Stimulated activated CD8-positive, alpha-beta memory T cell treated with anti-CD3 and anti-CD28 coated beads, Interleukin-15, amount 100 ng/mL, for 1 hour (primary cell): Measurements from ENCODE around the gene TCF7L2.

ENCODE experiments used
- DNase-seq: peaks from one replicate; pipeline ENCODE4 v3.0.0-alpha.2; 2020; ENCODE audit warnings: low read depth

Gene TCF7L2

DNA sequence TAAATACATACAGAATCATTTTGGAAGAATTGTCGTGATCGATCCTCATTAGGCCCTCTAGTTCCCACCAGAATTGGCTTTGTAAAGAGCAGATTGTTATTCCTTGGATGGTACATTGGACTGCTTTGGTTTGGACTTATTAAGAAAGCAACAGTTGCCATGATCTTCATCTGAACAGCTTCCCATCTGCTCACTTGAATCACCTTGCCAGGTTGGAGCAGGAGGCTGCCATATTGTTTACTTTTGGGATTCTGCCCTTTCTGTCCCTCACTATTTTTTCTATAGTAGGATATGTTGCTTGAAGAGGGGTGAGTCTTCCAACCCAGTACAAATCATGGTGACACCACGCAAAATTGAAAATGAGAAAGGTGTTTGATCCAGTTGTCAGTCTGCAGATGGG, 199.6 kb downstream of the TCF7L2 start:
- DNase-seq, result no peak

DNA sequence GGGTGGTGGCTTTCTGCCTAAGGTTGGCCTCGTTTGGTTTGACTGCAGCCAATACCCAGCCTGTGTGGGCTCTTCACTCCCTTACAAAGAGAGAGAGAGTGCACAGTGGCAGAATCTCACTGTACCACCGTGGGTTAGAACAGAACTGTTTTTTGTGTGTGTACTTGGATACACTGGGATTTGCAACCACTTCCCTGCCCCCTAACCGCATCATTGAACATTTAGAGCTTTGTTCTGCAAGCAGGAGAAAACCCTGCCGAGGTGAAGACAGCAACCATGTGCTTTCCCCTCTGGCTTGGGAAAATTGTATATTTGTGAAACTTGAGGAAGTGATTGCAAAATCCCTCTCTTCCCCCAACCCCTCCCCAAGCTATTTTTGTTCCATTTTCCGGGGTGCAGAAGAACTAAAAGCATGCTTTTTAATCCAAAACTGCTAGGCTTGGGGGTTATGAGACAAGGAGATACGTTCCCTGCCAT, 201.2 kb downstream of the TCF7L2 start:
- no peak for DNase-seq

DNA sequence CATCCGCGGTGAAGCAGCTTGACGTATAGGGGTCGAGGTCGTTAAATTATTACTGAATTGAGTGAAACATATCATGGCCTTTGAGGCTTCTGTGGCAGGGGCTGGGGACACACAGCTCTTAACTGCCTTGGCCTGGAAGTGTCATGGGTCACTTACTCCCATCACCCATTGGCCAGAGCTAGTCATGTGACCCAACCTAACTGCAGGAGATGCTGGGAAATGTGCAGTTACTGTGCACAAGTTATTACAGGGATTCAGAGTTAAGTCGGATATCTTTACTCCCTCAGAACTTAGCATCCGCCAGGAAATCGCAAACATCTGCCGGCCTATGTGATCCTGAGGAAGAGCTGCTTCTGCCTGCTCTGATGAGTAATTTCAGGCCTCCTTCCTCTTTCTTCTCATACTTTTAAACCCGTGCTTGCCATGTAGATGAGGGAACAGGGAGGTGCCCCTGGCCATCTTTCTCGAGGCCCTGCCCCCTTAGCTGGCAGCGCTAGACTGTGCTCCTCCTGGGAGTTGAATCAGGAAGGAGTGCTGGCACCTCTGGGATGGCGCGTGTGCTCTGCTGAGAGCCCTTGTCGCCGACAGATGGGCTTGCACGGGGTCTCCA, 203.6 kb downstream of the TCF7L2 start:
- DNase-seq, result no peak

DNA sequence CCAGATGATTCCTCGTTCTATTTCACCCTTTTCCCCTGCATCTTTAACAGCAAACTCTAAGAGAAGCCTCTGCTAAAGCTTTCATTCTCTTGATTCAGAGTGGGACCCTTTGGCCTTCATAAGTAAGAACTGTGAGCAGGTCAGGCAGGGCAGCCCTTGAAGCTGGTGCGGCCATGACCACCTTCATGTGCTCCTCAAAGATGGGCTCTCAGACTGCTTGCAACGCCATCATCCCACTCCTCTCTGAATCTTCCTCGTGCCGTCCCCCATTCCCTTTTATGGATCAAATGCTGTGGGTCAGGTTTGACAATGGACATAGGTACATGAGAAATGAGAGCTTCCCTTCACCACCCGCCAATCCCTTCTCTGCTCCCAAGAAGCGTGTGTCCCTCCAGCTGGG, 207.4 kb downstream of the TCF7L2 start:
- DNase-seq, result no peak

DNA sequence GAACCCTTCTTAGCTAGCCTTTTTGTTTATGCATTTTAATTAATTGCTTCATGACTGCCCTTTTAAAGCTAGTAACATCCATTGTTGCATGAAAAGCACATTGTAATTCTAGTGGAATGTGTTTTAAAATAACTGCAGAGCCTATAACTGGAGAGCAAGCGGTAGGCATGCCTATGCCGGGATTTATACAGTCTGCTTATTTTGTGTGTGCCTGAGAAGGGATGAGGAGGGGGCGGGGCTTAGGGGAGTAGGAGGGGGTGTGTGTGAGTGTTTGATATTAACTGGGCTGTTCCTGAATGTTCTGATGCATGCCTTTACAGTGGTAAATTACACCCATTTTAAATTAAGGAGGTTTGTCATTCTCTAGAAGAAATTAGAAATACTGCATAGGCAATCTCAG, 208.1 kb downstream of the TCF7L2 start:
- no peak for DNase-seq

DNA sequence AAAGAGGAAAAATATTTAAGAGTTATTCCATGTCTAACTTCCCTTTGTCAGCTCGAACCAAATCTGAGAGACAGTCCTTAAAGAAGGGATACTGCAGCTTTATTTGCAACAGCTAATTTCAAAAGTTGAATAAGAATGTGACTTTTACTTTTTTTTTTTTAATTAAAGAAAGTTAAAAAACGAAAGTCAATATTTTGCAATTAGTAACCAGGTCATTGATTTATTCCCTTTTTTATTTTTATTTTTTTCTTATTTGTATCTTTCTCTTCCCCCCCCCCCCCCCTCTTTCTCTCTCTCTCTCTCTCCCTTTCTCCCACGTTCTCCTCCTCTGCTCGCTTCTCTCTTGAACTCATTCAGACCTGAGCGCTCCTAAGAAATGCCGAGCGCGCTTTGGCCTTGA, 209.5 kb downstream of the TCF7L2 start:
- no peak for DNase-seq

DNA sequence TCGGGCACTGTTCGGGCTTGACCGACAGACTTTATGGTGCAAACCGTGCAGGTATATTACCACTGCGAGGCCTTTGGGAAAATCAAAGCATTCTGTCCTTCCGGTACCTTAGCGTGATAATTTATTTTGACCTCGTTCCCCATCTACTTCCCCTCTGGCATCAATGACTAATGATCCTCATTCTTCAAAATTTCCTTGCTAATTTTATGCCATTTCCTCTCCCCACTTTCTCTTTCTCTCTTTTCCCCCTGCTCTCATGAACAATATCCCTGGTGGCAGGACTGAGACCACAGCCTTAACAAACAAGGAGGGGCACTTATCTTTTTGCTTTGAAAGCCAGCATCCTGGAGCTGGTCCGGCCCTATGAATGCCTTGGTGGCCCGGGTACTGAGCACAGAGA, 210.6 kb downstream of the TCF7L2 start:
- no peak for DNase-seq

DNA sequence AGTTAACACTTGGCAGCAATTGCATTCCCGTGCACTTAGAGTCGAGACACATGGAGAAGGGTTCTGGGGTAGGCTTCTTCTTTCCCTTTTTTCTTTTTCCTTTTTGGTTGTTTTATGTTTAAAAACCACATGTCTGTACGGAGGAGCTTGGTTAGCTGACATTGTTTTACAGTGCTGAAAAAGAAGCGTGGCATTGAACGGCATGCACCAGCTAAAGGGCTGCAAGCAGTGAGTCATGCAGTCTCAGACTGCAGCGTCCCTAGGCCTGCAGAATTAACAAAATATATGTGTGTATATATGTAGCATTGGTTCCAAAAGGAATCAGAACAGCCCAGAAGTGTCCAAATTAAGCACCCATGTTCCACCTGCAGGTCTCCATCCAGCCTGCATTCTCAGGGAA, 211.0 kb downstream of the TCF7L2 start:
- no peak for DNase-seq

DNA sequence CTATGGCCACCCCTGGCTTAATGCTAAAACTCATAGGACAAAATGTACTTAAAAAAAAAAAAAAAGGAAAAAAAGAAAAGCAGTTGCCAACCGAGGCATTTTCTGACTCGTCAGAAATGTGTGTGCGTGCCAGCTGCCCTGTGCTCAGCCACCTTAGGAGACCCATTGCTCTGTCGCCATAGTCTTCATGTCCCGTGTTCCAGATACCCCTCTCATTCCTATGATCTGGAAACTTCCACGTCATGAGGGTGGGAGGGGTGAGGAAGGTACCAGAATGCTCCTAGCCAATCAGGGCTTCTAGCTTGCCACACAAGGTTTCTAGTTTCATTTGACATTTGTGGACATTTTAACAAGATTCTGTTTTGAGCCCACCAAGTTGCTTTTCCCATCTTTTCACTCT, 212.9 kb downstream of the TCF7L2 start:
- no peak for DNase-seq

DNA sequence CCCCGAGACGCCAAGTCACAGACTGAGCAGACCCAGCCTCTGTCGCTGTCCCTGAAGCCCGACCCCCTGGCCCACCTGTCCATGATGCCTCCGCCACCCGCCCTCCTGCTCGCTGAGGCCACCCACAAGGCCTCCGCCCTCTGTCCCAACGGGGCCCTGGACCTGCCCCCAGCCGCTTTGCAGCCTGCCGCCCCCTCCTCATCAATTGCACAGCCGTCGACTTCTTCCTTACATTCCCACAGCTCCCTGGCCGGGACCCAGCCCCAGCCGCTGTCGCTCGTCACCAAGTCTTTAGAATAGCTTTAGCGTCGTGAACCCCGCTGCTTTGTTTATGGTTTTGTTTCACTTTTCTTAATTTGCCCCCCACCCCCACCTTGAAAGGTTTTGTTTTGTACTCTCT, 215.6 kb downstream of the TCF7L2 start:
- DNase-seq, result no peak

DNA sequence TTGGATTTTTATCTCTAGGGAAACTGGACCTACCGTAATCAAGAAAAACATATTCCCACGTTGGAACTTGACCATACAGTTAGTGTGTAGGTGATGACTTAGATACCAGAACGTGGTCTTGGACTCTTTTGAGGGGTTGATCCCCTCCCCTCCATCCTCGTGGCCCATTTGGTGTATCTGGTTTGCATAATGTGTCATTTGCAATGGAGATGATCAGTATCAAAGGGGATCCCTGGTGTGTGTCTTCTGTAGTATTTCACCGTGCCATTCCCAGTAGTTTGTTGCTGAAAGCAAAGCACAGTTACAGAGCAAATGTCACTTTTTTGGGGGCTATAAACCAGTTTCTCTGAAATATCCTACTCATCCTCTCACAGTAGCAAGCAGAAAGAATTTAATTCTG, 217.7 kb downstream of the TCF7L2 start:
- no peak for DNase-seq

DNA sequence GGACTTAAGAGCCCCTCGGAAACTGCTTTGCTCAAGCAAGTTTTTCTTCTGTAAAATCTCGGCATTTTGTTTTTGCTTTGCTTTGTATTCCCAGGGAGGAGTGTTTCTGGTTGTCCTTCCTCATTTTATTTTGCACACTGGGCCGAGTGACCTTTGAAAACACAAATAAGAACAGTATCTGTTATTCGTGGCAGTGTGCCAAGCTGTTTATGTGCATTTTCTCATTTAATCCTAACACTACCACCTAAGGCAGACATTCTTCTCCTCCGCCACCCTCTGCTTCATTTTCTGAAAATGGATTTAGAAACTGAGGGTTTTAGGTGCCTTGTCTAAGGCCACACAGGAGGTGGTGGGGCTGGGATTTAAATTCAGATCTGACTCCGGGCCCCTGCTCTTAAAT, 218.5 kb downstream of the TCF7L2 start:
- DNase-seq, result no peak

DNA sequence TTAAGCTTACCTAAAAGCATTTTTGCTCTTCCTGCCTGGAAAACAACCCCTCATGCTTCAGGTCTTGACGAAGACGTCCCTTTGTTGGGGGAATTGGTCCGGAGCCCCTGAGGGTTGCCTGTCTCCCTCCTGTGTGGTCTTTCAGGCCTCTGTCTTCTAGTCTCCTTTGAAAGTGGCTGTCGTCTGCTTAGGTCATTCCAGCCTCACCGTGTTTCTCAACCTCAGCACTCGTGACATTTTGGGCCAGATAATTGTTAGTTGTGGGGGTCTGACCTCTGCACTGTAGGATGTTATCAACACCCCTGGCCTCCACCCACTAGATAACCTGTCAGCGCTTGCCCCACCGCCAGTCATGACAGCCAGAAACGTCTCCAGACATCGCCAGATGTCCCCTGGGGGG, 219.1 kb downstream of the TCF7L2 start:
- no peak for DNase-seq

DNA sequence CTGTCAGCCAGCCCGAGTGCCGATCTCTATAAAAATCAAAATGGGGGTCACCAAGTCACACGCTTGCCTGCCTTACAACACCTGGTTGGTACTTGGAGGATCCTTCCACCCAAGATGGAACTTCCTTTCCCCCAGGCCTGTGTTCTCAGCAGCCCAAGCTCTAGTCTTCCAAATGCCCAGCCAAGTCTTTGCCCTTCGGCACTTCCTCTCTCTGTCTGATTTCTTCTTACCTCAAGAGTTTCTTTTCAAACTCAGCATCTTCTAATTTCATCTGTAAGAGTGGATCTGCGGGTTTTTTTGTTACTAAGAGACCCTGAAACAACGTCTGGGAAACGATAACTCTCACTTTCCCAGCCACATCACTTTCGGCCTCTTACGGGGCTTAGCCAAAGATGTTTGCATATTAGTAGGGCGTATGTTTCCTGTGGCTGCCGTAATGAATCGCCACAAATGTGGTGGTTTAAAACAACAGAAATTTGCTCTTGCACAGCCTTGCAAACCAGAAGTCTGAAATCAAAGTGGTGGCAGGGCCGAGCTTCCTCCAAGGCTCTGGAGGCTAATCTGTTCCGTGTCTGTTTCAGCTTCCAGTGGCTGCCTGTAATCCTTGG, 219.9 kb downstream of the TCF7L2 start:
- DNase-seq, result no peak

DNA sequence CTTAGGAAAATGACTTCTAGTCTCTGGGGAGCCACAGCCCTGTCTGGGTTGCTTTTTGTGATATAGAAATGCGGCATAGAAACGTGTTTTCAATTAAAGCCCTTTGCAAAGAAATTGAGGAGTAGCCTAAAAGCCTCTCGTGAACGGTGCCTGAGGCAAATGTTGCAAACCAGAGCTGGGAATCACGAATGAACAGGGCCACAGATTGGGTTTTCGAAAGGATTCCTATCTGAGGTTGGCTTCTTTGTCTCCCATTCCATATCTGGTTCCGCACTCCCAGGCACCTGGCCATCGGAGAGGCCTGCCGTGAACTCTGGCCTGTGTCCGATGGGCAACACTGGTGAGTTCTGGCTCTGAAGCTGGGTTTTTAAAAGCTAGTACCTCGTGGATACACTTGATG, 221.6 kb downstream of the TCF7L2 start:
- DNase-seq, result no peak

DNA sequence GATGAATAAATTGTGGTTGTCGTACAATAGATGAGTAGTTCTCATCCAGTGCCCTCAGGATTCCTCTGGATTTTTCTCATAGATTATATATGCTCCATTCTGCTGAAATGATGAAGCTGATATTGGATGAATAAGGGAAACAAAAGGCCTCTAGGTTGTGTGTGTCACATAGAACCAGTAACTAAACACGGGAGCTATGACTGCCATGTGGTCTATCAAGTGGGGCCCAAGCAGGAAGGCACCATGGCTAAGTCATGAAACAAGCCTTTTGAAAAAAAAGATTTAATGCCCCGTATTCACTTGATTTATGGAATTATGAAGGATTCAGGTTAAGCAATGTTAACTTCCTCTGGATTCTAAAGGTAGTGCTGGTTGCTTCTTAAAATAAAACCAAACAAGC, 225.1 kb downstream of the TCF7L2 start:
- DNase-seq, result no peak

DNA sequence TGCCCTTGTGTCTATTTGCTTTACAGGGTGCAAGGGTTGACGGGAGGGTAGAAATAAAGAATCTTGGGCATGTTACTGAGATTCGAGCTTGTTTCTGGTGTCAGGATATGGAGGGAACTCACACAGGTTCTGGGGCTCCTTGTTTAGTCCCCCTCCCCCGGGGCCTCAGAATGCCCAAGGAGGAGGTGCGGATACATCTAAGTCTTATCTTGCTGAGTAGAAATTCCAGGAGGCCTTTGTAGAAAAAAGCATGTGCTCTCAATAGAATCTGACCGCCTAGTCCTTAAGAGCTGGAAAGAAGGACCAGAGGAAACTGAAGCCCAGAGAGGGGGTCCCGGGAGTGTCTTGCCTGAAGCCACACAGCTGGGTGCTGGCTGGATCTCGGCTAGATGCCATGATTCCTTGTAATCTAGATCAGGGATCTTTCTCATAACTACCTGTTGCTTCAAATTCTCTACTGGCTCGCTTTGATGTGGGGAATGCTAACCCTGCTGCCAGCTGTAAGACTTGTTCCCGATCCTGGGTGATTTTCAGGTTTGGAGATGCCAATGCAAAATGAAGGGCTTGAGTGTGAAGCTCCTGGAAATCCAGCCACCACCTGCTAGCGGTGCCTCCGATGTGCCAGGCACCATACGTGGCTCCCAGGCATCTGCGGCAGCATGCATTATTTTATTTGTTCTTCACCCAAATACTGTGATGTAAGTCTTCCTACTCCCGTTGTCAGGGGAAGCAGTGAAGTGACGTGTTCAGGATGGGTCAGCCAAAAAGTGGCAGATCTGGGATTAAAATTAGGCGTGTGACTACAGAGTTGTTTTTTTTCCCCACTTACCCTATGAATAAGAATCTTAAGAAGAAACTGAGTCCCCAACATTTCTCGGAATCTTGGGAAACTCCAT, 226.0 kb downstream of the TCF7L2 start:
- DNase-seq, result no peak

DNA sequence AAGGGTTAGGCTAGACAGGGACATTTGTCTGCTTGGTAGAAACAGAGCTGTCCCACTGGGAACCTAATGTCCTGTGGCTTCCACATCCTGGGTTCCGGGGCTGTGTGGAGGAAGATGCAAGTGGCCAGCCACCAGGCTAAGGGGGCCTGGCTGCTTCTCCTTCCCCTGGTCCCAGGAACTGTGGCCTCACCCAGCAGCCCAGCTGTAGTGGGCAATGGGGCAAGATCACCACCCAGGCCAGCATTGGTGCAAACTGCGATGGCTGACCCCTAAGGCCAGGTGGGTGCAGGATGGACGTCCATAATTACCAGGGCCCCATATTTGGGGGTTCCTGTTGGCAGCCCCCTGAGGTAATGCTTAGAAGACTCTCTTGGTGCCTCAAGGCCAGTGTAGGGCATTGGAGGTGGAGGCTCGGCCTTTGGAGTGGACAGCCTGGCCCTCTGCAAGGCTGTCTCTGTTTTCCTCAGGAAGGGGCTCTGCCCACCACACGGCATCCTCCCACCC, 226.7 kb downstream of the TCF7L2 start:
- no peak for DNase-seq

DNA sequence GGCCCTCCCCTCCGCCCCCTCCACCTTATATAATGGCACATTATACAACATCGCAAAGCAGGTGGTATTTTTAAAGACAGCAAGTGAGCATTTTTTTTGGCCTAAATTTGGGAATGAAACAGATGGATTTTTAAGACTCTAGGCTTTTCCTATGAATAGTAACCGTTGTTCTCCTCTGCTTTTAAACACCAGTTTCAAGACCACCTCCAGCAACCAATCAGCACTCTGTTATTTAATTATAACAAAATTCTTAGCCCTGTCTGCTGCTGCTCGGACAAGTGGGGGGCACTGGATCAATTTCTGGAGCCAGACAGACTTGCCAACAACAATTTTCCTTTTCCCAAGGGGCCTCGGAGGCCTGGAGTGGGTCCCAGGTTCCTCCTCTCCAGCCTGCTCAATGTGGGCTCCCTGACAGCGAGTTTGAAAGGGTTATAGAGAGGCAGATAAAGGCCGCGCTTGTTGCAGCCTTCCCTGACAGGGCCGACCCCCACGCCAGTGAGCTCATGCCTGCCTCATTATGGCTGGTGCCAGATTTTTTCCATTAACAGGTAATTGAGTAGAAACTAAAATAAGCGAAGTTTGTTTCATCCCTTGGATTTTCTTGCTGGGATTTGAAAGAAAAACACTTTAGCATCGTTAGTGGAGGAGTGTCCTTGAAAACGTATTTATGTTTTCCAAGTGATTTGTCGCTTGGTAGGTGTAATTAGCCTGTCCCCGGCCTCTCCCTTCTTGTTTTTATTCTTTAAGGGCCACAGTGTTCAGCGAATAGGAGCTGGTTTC, 227.3 kb downstream of the TCF7L2 start:
- no peak for DNase-seq

DNA sequence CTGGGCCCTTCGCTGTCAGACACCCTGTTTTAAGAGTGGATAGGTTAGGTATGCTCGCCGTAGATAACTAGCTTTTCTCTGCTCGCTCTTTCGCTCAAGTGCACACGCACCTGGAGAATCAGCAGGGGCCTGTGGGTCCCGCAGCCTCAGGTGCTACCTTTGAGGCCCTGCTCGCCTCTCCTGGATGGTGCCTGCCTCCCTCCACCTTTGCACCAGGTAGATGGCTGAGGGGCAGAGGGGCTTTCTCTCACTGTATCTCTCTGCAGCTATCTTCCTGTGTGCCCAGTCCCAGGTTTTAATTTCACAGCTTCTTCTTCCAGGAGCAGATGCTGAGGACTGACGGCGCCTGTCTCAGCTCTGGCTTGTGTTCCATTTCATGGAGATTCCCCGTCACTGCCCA, 227.9 kb downstream of the TCF7L2 start:
- no peak for DNase-seq

DNA sequence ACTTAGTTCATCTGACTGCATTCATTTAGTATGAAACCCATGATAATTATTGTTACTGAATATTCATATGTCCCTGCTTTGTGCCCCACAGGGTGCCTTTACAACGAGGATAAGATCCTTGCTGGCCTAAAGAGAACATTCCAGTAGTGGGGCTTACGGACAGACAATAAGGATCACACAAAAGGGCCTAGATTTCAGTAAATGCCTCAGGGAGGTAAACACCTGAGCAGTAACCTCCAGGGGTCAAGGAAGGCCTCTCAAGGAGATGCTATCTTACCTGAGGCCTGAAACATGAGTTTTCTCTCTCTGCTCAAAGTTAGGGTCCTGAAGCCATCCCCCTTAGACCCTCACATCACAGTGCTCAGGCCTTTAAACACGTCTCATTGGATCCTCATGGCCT, 228.7 kb downstream of the TCF7L2 start:
- no peak for DNase-seq

DNA sequence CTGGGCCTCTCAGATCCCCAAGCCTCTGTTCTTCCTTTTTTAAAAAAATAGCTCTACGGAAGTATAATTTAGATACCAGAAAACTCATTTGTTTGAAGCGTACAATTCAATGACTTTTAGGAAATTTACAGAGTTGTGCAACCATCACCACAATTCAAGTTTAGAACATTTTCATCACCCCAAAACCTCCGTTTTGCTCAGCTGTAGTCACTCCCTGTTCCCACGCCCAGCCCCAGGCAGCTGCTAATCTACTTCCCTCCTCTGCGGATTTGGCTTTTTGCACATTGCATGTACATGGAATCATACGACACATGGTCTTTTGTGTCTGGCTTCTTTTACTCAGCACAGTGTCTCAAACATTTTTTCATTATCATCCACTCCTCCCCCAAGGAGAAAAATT, 229.2 kb downstream of the TCF7L2 start:
- DNase-seq, result no peak
